Islet precursor cell (in vitro differentiated cells): ENCODE data around the gene ARMC9.
"Not testable (repeated sequence)": the region's sequence is repeated elsewhere in the genome, so short reads cannot be mapped to it uniquely, and the experiment has no call there.

Experiments
- DNase-seq: peaks from one replicate; pipeline ENCODE4 v3.0.0-alpha.2; 2018

Gene ARMC9

GRCh38 chr2:231198291-231199173 lies at the start of gene ARMC9:
TSS of gene ARMC9 (plus strand) at chr2:231198631. CDS start at chr2:231206239, 7,608 bp downstream.
- peak; percentile 92 for DNase-seq

- DNase-seq: no peak
Measured at GRCh38 chr2:231152800-231153557, 45.5 kb upstream of the ARMC9 start.

GRCh38 chr2:231159306-231159705 lies 39.1 kb upstream of the ARMC9 start:
- DNase-seq: no peak

GRCh38 chr2:231160701-231161100 lies 37.7 kb upstream of the ARMC9 start:
- DNase-seq: no peak

DNA sequence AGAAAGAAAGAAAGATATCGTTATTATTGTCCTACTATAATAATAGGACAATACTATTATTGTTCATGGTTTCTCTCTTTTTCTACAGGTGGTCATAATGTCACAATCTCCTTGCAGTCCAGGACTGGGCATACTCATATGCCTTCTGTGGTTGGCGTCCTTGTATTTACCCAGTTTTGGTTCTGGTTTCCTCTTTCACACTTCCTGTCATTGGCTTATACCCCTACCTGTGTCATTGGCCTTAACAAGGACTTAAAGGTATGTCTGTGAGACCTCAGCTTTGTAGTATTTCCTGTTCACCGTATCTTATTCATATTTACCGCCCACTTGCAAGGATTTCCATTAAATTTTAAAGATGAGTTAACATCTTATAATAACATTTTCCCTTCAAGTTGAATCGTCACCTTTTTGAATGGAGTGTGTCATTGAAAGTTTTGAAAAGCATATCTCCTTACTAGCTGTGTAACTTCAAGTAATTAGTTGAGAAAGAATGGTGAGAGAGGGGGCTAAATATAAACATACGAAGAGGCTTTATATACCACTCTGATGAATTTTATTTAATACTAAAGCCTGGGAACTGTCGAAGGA lies 37.1 kb upstream of the ARMC9 start:
- DNase-seq: no peak

DNA sequence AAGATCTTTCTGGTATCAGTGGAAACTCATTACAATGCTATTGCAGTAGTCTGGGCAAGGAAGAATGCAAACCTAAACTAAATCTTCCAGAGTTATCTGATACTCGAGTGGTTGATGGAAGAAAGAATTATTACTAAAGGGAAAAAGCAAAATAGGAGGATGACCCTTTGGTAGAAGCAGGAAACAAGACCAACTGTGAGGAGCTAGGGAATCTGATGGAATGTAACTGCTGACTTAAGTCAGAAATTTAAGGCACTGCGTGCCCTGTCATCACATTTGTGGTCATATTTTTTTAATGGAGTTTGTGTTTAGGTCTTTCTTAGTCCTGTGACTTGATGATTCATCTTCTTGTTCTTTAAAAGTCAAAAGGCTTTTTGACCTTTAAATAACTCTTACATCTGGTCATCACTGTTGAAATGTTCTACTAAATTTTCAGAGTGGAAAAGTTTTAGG lies 36.5 kb upstream of the ARMC9 start:
- no peak for DNase-seq

DNA sequence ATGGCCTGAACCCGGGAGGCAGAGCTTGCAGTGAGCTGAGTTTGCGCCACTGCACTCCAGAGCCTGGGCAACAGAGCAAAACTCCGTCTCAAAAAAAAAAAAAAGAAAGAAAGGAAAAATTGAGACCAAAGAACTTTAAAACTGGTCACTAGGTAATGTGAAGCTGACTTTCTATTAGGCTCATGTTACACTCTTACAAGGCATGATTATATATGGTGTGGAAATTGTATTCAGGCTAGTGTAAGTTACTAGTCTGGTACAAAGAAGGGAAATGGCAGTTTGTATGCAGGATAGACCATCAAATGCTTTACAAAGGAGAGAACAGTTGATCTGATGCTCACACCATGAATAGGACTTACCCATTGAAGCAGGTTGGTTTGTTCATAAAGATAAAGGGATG lies 35.4 kb upstream of the ARMC9 start:
- no peak for DNase-seq

GRCh38 chr2:231163414-231164095 lies 34.9 kb upstream of the ARMC9 start:
- DNase-seq: no peak

DNA sequence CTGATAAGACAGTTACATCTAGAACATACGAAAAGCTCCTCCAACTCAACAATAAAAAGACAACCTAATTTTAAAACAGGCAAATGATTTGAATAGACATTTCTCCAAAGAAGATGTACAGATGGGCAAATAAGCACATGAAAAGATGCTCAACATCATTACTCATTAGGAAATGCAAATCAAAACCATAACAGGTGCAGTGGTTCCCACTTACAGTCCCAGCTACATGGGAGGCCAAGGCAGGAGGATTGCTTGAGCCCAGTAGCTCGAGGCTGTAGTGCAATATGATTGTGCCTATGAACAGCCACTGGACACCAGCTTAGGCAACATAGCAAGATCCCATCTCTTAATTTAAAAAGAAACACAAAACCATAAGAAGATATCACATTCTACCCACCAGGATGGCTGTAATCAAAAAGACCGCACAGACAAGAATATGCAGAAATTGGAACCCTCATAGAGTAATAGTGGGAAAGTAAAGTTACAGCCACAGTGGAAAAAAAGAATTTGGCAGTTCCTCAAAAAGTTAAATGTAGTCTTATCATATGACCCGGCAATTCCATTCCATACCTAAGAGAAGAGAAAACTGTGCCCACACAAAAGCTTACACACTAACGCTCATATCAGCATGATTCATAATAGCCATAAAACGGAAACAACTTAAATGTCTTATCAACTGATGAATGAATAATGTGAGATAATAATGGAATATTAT lies 30.5 kb upstream of the ARMC9 start:
- no peak for DNase-seq

GRCh38 chr2:231168460-231169139 lies 29.8 kb upstream of the ARMC9 start:
- no peak for DNase-seq

- no peak for DNase-seq
Measured at GRCh38 chr2:231169488-231169887, 28.9 kb upstream of the ARMC9 start.

DNA sequence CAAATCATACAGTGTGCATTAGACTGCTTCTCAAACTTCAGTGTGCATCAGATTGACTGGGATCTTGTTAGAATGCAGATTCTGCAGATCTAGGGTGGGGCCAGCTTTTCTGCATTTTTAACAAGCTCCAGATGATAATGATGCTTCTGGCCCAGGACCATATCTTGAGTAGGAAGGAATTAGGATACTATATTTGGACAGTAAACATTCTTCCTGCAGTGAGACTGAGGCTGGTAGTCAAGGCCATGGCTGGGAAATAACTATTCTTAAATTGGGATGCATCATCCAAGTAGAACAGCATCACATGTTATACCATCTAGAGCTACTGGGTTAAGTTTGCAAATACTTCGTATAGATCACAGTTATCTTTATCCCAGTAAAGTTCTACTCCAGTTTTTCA lies 28.4 kb upstream of the ARMC9 start:
- no peak for DNase-seq

- no peak for DNase-seq
Measured at GRCh38 chr2:231172025-231172424, 26.4 kb upstream of the ARMC9 start.

GRCh38 chr2:231174211-231174651 lies 24.2 kb upstream of the ARMC9 start:
- DNase-seq: no peak

- DNase-seq: no peak
Measured at GRCh38 chr2:231176066-231176465, 22.4 kb upstream of the ARMC9 start.

- no peak for DNase-seq
Measured at GRCh38 chr2:231177156-231178025, 21.0 kb upstream of the ARMC9 start.

- DNase-seq: not testable (repeated sequence)
Measured at GRCh38 chr2:231178805-231179204, 19.6 kb upstream of the ARMC9 start.

DNA sequence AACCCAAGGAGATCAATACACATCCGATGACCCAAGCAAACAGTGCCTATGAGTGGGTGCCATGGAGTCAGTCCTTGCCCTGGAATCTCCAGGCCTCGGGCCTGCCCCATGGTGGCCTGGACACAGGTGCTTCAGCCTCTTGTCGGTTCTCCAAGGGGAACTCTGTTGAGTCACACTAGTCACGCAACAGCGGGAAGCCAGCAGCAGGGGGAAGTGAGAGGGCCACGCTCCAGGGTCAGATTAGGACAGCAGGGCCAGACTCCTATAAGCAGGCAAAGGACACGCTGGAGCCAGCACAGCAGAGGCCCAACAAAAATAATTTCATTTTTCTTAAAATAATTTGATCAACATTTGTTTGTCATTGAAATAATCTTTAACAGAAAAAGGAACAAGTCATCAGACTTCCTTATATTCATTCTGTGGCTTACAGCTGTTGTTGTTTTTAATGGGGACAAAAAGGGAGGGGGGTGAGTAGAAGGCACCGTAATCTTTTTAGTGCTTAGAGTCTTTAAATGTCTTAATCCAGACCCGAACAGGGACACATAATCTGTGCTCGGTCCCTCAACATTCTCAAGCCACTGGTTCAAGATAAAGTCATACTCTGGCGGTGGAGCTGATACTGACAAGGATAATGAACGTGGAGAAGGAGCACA lies 16.4 kb upstream of the ARMC9 start:
- peak; percentile 73 for DNase-seq

DNA sequence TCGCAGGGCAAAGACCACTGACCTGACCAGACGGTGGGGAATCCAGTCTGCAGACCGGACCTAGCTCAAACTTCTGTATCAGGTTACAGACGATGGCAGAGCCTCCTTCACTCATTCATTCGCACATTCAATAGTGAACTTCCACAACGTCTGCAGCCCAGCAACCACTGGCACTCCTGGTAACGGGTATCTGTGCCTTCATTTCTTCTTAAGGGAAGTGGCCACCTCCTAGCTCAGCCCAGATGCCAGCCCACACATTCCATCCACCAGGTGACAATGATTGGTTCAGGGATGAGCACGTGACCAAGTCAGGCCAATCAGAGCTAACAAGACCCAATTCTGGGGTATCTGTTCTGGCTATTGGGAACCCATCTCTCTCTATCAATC lies 15.9 kb upstream of the ARMC9 start:
- no peak for DNase-seq

GRCh38 chr2:231183851-231184250 lies 14.6 kb upstream of the ARMC9 start:
- DNase-seq: no peak
